ENCODE data around the gene CDKAL1. TPM values are rescaled to one million over a fixed set of nuclear protein-coding genes. Genes with fewer than 3 reads are reported as not detected.
"Not testable (repeated sequence)": the region's sequence is repeated elsewhere in the genome, so short reads cannot be mapped to it uniquely, and the experiment has no call there.

The CDKAL1 gene
- total and polyA plus RNA-seq, 2 of the 8 experiments (the other 6 are each of a cell fraction or from before 2014, with no cell fraction given) = 8.4 to 24.6 TPM

- no peak for TF ChIP-seq USF2 (IDR thresholded peaks at IDR 0.05; ENCODE audit: low read length)
Observed at GRCh38 chr6:20608905-20609304, 74.6 kb downstream of the CDKAL1 start (continued).

- H3K36me3 ChIP-seq (ENCODE audit: control insufficient read depth in 2 of 4, insufficient read depth in 4 of 4, low read length in 3 of 4); H2BK20ac ChIP-seq (ENCODE audit: low read length); FAIRE-seq; H3K23me2 ChIP-seq (ENCODE audit: low read depth, low read length); H2BK15ac ChIP-seq (ENCODE audit: low read length); H4K20me1 ChIP-seq (replicated peaks in 1 of 2; ENCODE audit: control insufficient read depth in 1 of 2, insufficient read depth in 2 of 2, low read length in 2 of 2); H4K5ac ChIP-seq (ENCODE audit: insufficient read length, low read depth, low read length); H3K4me2 ChIP-seq (ENCODE audit: insufficient read depth in 1 of 2, low read depth in 2 of 2, low read length in 2 of 2); H4K8ac ChIP-seq (ENCODE audit: extremely low read depth, insufficient read depth, low read length); H2AK5ac ChIP-seq (ENCODE audit: low read depth, low read length); H3K4me3 ChIP-seq (ENCODE audit: extremely low read depth in 1 of 4, insufficient read depth in 2 of 4, low read depth in 3 of 4, low read length in 4 of 4); DNase-seq (ENCODE audit: low read depth in 1 of 2, low spot score in 2 of 2); H3K27me3 ChIP-seq (replicated peaks in 1 of 4; ENCODE audit: control insufficient read depth in 3 of 4, extremely low read depth in 1 of 4, insufficient read depth in 3 of 4, low read length in 3 of 4); POLR2A ChIA-PET (ENCODE audit: partially characterized antibody); H4K91ac ChIP-seq (replicated peaks; ENCODE audit: insufficient read length, low read length); H3K14ac ChIP-seq (ENCODE audit: insufficient read length); H3K56ac ChIP-seq (replicated peaks; ENCODE audit: insufficient read length, low read depth, low read length); H2BK120ac ChIP-seq (replicated peaks; ENCODE audit: low read depth, low read length); H3K79me2 ChIP-seq (ENCODE audit: control insufficient read depth in 1 of 2, insufficient read depth in 2 of 2, low read length in 2 of 2); H3K79me1 ChIP-seq (ENCODE audit: low read depth, low read length); H3K9me3 ChIP-seq (ENCODE audit: insufficient read depth in 2 of 2, low read depth in 1 of 2, low read length in 1 of 2); H3K18ac ChIP-seq (ENCODE audit: extremely low read depth, low read length); H2BK5ac ChIP-seq (ENCODE audit: low read depth, low read length); H3K9ac ChIP-seq (replicated peaks in 1 of 4; ENCODE audit: extremely low read depth in 1 of 4, low read depth in 3 of 4, low read length in 3 of 4); H3K27ac ChIP-seq (ENCODE audit: low read depth, low read length); H3K4me1 ChIP-seq (replicated peaks in 1 of 4; ENCODE audit: control insufficient read depth in 3 of 4, insufficient read depth in 4 of 4, low read length in 3 of 4); H3K23ac ChIP-seq (ENCODE audit: insufficient read length); H2AFZ ChIP-seq (ENCODE audit: low read length); H2BK12ac ChIP-seq (ENCODE audit: low read depth, low read length); H3K4ac ChIP-seq (replicated peaks; ENCODE audit: insufficient read length, low read depth, low read length): not testable (repeated sequence)
- 97% methylated on average over 2 of the region's 2 CpGs; no CpG with 5 or more reads in 1 of the 2 experiments for WGBS, 2 experiments (ENCODE audit: extremely low coverage in 1 of 2, insufficient coverage in 1 of 2, insufficient read length in 1 of 2, insufficient replicate concordance in 2 of 2, low coverage in 1 of 2, low lambda C conversion rate in 2 of 2, missing lambda C conversion rate in 1 of 2)
- CTCF ChIA-PET (ENCODE audit: partially characterized antibody) = interaction anchor here (0.6 kb wide), 1 partner anchor 263 kb away, joined by 3 read pairs; no protein-coding TSS in a partner anchor
Observed at GRCh38 chr6:20609924-20610323, 75.7 kb downstream of the CDKAL1 start.

Measured in H1 (cell line).